Mucosa of rectum (tissue), 2 donors: ENCODE measurements around the gene RAB5A.
"Not testable (repeated sequence)": the region's sequence is repeated elsewhere in the genome, so short reads cannot be mapped to it uniquely, and the experiment has no call there.

Experiments
- H3K27ac ChIP-seq, 2 donors: one replicate each; pipeline ENCODE4 v1.7.0; 2013; ENCODE audit warnings: inconsistent platforms in 2 of 2, low read depth in 2 of 2, low read length in 2 of 2
- H3K27me3 ChIP-seq, 2 donors: one replicate each; pipeline ENCODE4 v1.7.0; 2013; ENCODE audit warnings: low read length in 2 of 2; ENCODE audit not compliant: control insufficient read depth in 2 of 2, insufficient read depth in 2 of 2
- H3K36me3 ChIP-seq, 2 donors: one replicate each; pipeline ENCODE4 v1.7.0; 2013; ENCODE audit warnings: low read length in 2 of 2; ENCODE audit not compliant: control insufficient read depth in 2 of 2, insufficient read depth in 2 of 2
- H3K4me1 ChIP-seq, 2 donors: one replicate each; pipeline ENCODE4 v1.7.0; 2013; ENCODE audit warnings: low read length in 2 of 2, mild to moderate bottlenecking in 1 of 2; ENCODE audit not compliant: control insufficient read depth in 2 of 2, insufficient read depth in 2 of 2
- H3K4me3 ChIP-seq, 2 donors: one replicate each; pipeline ENCODE4 v1.7.0; 2013; ENCODE audit warnings: low read length in 2 of 2
- H3K9ac ChIP-seq, 2 donors: one replicate each; pipeline ENCODE4 v1.7.0; 2013; ENCODE audit warnings: low read length in 2 of 2, low read depth in 1 of 2, mild to moderate bottlenecking in 1 of 2
- H3K9me3 ChIP-seq, 2 donors: one replicate each; pipeline ENCODE4 v1.7.0; 2013; ENCODE audit warnings: low read length in 2 of 2; ENCODE audit not compliant: control insufficient read depth in 2 of 2
- donor health status: healthy.
- donor health status: Normal muscosa, but diverticular disease.

The RAB5A gene

DNA sequence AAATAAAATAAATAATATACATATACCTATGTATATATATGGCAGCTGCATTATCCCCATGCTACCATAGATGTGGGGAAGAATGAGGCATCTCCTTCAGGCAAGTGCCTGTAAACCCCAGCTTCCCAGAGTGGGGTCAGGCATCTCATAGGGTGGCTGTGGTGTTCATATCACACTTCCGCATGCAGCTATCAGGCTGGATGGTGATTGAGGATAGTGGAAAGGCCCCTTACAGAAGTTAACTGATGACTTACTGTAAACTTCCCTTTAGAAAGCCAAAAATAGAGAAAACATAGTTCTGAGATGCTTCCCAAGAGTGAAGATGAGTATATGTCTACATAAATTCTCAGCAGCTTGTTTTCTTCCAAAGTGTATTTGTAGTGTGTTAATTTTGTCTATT is 68.6 kb downstream of the RAB5A start:
- Histone ChIP-seq H3K4me1 (no peaks in the 10 kb centered on the region), H3K36me3 (no peaks in the 10 kb centered on the region), H3K27me3 (no peaks in the 10 kb centered on the region), H3K9ac (no peak overlapping the region), H3K27ac (no peak overlapping the region), H3K4me3 (no peak overlapping the region), H3K9me3 (no peaks in the 10 kb centered on the region)

GRCh38 chr3:20016076-20016475 is 69.2 kb downstream of the RAB5A start:
- H3K9ac ChIP-seq, H3K27me3 ChIP-seq, H3K4me1 ChIP-seq, H3K36me3 ChIP-seq, H3K27ac ChIP-seq, H3K9me3 ChIP-seq, H3K4me3 ChIP-seq: not testable (repeated sequence)

DNA sequence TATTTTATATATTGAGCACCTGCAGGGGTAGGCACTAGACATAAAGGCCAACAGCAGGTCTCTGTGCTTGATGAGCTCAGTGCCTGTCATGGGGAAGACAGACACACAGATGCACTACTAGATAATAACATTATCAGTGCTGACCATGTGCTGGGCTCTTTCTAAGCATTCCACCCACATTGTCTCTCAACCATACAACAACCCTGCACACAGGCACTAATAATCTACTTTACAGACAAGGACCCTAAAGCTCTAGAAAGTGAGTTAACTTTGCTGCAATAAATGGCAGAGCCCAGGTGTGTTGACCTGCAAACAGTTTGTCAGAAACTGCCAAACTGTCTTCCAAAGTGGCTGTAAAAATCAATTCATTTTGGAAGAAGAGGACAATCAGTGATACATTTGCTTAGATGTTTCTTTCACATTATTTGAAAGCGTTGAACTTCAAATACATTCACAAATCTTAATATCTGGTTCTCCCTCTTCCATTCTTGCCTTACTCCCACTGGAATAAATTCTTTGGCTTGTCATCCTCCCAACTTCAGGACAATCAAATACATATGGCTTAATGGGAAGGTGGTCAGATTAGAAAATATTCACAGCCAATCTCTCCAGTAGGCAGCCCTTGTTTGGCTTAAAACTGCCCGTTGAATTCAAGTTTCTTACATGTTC is 76.2 kb downstream of the RAB5A start:
- H3K4me3 ChIP-seq: no peak overlapping the region
- H3K9me3 ChIP-seq: no peaks in the 10 kb centered on the region
- no peak overlapping the region for H3K9ac ChIP-seq
- H3K4me1 ChIP-seq: peaks cover 0 to 2% of the 10 kb centered on the region in 2 donors
- H3K27ac ChIP-seq: no peak overlapping the region
- no peaks in the 10 kb centered on the region for H3K36me3 ChIP-seq
- H3K27me3 ChIP-seq: no peaks in the 10 kb centered on the region

GRCh38 chr3:20023623-20024405 is 76.9 kb downstream of the RAB5A start:
- Histone ChIP-seq H3K27ac (no peak overlapping the region), H3K9me3 (no peaks in the 10 kb centered on the region), H3K4me3 (no peak overlapping the region), H3K36me3 (no peaks in the 10 kb centered on the region), H3K27me3 (no peaks in the 10 kb centered on the region), H3K9ac (no peak overlapping the region), H3K4me1 (peaks cover 0 to 2% of the 10 kb centered on the region in 2 donors)

DNA sequence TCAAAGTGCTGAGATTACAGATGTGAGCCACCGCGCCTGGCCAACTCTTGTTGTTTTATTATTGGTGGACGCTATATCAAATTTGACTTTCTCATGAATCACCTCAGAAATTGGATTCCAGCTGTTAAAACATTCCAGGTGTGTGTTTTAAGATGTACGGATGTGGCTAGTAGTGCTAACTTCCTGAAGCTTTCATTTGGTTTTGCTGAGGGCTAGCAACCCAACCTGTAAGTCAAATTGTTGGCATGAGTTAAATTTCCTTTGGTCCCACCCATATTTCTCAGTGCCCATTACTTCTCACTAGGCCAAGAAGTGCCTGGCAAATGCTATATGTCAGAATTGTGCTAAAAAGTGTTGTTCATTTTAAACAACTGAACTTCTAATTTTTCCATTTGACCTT is 80.2 kb downstream of the RAB5A start:
- no peak overlapping the region for H3K4me3 ChIP-seq
- no peak overlapping the region for H3K27ac ChIP-seq
- H3K9ac ChIP-seq: no peak overlapping the region
- peaks cover 0 to 2% of the 10 kb centered on the region in 2 donors for H3K4me1 ChIP-seq
- H3K27me3 ChIP-seq: no peaks in the 10 kb centered on the region
- H3K36me3 ChIP-seq: no peaks in the 10 kb centered on the region
- H3K9me3 ChIP-seq: no peaks in the 10 kb centered on the region

DNA sequence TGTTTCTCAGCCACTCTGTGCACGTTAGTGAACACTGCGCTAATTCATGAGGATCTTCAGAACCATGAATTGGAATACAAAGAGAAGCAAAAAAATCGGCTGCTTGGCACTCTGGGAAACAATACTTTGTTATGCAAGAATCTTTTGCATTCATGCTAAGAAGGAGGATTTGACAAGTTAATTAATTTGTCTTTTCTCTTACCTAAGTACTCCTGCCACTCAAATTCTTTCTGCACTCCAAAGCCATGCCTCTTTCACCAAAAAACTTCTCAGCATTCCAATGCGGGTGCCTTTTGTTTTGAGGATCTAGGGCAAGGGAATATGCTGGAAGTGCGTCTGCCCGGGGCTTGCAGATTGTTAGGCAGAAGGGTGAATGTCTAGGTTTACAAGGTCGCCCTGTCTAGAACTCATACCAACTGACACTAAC is 82.0 kb downstream of the RAB5A start:
- Histone ChIP-seq H3K9ac (no peak overlapping the region), H3K27ac (no peak overlapping the region), H3K4me3 (no peak overlapping the region), H3K27me3 (no peaks in the 10 kb centered on the region), H3K9me3 (no peaks in the 10 kb centered on the region), H3K36me3 (no peaks in the 10 kb centered on the region), H3K4me1 (peaks cover 0 to 2% of the 10 kb centered on the region in 2 donors)

GRCh38 chr3:20031939-20032338 is 85.0 kb downstream of the RAB5A start:
- not testable (repeated sequence) for H3K27me3 ChIP-seq, H3K4me3 ChIP-seq, H3K9me3 ChIP-seq, H3K4me1 ChIP-seq, H3K9ac ChIP-seq, H3K27ac ChIP-seq, H3K36me3 ChIP-seq
